RCC 7860 (cell line): ENCODE results near the gene PPARGC1A.

ENCODE experiments used
- DNase-seq: peaks from one replicate; pipeline ENCODE4 v3.0.0-alpha.2; 2015; ENCODE audit warnings: low spot score
- FAIRE-seq: peaks from 2 replicates; lab custom pipeline; 2012; peaks lifted over from hg19 to GRCh38; lab: Jason Lieb, UNC

The PPARGC1A gene

DNA sequence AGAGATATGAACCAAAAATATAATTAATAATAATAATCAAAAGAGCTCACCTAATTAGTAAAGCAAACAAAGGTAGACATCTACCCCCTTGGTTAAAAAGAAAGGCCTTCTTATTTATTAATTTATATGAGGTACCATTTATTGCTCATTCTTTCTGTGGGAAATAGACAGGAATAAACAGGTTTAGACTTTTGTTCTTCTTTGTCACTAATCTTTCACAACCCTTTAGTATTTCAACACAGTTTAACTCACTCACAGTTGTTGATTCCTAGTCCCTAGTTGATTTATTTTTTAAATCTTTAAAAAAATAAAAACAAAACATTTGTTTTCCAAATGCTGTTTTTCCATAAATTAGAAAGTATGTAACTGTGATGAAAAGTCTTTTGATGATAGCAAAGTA, 5.6 kb downstream of the PPARGC1A start:
- peak; percentile 2 for FAIRE-seq
- DNase-seq = no peak

DNA sequence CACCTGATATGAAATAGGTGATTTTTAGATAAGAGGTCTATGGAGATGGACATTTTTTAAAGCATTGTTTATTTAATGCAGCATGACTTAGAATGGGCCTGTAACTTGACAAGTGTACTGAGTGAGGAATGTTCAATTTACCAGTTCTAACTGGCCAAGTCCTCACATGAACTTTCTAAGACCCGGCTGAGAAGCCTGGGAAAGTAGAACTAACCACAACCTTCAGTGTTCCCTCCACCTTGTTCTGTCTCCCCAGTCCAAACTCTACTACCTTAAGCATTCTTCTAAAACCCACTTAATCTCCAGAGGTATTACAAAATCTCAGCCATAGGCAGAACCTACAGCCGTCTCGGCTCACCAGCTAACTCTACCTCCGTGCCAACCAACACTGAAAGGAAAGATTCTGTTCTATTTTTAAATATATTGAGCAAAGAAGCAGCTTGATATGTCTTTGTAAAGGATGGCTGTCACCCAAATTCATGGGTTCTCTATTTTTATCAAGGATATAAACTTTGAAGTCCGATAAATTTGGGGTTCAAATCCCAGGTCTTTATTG, 6.8 kb downstream of the PPARGC1A start:
- FAIRE-seq (no peak), DNase-seq (no peak)

DNA sequence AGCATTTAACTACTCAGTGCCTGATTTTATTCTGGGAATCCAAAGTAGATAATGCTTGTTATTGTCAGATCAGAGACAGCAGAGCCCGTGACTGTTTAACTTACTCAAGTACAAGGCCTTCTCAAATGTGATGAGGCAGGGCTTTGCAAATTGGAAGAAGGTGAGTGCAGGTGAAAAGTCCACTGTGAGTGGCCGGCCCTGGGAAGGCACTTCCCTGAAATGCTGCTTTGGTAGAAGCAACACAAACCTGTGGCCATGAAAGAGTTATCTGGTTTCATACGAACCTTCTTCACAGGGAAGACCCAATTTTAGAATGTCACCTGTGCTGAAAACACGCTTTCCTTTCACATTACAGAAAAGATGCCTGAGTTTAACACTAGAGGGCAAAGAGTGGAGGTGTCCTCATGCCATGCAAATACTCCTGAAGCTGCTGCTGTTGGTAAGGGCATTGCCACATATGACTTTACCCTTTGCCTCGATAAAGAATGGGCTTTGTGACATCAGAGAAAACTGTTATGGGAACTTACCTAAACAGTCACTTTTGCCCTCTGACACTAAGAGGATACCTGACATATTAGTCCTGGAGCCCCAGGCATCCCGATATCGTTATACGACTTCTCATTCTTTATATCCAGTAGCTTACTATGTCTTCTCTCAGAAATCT, 8.0 kb downstream of the PPARGC1A start:
- DNase-seq (no peak), FAIRE-seq (no peak)

DNA sequence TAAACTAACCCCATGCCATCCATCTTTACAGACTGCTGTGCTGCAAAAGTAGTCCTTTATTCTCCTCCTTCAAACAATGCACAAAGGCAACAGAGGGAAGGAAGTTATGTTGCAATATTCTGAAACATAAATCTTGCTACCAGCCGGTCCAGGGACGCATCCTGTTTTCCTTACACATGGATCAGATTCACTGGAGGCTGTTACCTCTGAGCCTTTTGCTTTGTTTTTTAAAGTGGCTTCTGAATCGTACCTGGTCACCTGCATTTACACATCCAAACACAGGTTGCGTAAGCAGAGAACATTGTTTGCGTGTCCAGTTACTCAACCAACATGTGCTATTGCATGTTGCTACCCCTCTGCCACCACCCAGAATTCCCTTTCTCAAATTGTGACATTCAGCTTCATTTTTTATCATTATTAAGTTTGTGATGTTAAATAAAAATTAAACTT, 8.8 kb downstream of the PPARGC1A start:
- DNase-seq (no peak), FAIRE-seq (no peak)

DNA sequence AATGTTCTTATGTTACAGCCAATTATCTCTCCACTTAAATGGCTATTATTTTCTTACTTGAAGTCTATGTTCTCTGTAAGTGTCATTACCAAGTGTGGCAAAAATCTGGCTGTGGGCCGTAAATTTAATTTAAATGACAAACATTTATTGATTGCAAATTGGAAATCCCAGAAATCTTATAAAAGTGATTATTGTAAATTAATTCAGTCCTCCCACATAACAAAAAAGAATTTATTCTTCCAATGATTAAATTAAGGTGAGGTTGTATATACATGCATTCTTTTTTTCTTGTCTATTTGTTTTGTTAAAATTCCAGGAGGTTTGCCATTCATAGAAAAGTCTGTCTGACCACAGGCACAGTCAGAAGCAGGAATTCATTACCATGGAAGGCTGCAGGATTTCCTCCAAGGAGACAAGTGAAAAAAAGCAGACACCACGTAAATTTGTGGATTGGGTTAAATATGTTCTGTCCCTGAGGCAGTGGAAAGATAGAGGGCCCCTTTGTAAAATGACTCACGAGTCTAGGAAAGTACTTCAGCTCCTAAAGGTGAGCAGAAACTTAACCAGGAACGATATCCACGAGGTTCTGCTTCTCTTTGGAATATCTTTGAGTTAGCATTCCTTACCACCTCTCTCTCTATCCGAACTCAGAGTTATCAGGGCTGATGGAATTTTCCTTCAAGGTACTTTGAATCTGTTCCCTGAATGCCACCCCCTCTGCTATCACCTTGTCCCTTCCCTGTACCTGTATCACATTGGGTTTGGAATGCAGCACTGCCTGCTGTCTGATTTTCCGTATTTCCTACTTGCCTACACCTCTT, 10.7 kb downstream of the PPARGC1A start:
- FAIRE-seq (no peak), DNase-seq (no peak)

DNA sequence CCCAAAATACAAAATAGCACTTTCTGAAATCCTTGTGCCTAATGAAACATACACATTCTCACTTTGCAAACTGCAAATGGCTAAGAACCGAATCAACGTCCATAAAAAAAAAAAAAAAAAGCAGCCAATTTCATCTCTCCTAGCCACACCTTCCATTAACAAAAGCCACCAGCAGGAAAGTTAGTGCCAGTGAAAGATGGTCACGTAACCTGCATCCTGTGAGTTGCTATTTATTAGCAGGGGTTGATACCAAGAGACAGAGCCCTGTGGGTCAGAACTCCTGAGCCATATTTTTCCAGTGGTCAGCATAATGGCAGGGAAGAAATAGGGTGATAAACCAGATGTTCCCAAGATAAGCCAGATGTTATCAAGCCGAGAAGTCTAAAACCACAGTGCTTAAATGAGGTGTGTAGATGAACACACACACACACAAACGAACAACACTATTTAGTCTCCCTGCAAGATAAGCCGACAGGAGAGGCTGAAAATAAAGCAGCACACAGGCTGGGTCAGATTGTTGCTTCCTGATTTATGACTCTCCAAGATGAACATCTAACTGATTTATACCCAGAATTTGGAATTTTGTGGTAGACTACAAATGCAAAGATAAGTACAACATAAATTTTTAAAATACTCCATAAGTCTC, 11.5 kb downstream of the PPARGC1A start:
- DNase-seq (no peak), FAIRE-seq (no peak)

DNA sequence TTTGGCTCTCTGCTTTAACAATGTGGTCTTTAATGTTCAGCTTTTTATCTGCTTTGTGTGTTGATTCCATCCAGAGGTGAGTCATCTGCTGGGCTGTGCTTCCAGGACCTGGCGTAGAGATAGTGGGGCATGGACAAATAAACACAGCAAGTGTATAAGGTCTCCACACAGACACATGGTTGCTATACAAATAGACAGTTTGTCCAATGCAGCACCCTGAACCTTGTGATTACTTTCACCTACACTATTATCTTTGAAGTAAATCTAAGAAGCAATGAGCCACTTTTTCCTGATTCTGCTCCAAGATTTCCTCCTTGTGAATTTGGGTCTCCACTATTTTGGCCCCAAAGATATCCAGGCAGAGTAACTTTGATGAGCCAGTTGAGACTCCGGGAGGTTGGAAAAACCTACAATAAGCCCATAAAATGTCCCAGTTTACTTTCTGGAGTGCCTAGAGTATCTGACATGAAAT, 12.1 kb downstream of the PPARGC1A start:
- DNase-seq (peak; percentile 51), FAIRE-seq (peak; percentile 8)

DNA sequence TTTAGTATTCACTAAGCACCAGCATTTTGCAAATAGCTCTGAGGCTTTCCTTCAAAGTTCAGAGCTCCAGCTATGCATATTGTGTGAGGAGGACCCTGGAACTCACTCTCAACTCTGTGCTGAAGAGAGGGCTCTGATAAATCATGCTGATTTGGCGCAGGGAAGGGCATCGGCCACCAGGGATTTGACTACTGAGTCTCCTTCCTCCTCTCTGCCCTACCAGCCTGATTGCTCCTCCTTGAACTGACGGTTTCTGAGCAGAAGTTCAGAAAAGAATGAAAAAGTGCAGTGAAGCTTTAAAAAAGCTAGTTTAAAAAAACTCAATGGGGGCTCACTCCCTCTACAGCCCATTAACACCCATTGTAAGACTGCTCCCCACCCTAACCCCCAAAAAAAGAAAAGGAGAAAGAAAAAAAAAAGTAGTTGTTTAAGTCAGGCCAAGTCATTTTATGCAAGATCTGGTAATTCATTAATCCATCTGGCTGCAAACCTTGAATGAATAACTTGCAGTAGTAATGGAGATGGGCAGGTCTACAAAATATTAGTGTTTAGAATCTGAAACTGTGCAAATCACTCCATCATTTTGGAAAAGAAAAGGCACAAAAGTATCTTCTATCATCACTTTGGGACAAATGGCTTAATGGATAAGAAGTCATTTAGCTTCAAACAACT, 13.3 kb downstream of the PPARGC1A start:
- DNase-seq (no peak), FAIRE-seq (peak; percentile 74)

DNA sequence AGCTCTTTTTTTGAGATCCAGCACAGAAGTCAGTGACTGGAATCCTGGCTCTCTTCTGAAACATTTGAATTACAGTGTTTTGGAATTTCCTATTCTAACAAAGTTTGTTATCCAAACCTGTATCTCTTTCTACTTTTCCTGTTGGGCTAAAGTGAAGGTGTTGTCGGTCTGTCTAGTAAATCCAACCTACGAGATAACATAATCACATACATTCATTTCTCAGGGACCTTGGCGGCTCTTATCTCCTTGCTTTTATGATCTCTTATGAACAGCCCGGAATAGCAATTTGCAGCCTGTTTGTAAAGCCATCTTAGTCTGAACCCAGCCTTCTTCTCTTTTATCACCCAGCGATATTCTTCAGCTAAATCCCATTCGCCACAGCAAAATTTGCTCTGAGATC, 14.5 kb downstream of the PPARGC1A start:
- DNase-seq (no peak), FAIRE-seq (no peak)

DNA sequence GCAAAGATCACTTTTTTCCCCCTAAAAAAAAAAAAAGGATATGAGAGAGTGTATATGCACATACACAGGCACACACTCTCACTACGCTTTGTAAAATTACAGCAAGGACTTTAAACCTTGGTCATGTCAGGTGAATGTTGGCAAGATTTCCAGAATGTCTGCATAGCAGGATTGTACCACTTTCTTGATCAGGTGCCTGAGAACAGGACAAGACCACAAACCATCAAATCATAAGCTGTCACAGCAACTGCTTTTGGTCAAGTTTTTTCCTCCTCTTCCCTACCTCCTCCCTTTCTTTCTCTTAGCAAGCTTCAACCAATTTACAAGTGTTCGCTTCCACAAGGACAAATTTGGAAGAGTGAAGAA, 15.3 kb downstream of the PPARGC1A start:
- DNase-seq = no peak
- no peak for FAIRE-seq

DNA sequence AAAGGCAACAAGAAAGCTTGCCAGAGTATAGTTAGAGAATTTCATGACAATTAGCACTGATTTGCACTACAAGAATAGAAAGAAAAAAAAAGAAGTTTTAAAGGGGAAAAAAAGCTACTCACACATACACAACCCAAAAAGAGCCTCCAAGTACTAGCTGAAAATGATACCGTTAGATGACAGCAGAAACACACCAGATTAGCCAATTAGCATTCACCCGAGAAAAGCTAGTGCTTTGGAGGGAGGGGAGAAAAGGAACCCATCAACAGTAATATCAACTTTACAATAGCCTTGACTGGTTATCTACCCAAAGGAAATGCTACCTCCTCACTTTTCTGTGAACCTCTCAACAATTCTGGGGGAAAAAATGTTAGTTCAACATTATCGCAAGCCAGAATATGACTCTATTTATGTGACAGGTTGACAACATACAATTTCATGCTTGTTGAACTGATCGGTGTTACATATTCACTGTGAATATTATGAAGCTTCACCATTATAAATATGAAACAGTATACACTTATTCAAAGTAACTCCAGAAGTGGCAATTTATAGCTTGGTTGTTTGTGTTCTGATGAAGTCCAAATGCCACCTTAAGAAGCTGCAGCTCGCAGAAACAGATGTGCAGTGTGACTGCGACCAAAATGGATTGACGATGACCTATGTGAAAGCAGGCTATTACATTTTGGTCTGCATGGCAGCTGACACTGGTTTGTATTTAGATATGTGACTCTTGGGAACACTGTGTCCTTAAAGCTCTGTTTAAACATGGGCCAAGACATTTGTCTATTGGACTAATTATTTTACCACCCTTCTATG, 15.9 kb downstream of the PPARGC1A start:
- DNase-seq (no peak), FAIRE-seq (no peak)

DNA sequence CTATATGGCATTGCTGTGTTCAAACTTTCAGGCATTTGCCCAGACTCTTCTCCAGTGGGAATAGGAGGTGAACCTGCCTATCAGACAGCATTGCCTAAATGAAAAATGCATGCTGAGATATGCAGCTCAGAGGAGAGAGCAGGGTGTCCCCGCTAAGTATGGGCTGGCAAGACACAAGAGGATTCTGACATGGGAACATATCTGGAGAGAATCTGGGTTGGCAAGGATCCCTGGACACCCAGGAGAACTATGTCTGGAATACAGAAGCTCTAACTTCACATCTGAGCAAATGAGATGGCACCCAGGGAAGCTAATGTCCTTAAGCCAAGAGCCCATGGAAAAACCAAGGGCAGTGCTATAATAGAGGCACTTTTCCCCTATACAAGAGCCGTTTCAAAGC, 18.4 kb downstream of the PPARGC1A start:
- FAIRE-seq (no peak), DNase-seq (no peak)

DNA sequence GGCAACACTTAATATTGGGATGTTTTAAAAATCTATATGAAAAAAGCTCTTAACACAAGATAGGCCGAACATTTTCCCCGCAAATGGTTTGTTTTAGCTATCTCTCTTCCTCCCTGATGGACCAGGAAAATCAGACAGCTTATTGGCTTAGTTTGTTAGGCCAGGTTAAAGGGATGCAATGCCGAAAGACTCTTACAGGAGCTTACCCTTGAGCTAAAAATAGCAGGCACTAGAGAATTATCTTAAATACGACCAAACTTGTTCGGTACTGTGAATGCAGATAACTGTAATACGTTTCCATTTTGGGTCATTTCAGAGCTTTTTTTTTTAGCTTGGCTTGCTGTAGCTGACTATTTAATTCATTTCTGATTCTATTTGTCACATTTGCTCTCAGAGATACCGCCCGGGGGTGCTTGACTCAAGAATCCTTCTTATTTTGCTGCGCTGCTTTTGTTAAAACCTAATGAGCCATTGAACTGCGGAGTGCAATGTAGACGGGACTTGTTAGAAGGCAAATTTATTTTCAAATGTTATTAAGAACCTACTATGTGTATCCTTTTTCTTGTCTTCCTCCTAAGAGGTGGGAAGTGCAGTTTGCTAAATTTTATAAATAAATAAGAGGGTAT, 23.3 kb downstream of the PPARGC1A start:
- FAIRE-seq (no peak), DNase-seq (no peak)

DNA sequence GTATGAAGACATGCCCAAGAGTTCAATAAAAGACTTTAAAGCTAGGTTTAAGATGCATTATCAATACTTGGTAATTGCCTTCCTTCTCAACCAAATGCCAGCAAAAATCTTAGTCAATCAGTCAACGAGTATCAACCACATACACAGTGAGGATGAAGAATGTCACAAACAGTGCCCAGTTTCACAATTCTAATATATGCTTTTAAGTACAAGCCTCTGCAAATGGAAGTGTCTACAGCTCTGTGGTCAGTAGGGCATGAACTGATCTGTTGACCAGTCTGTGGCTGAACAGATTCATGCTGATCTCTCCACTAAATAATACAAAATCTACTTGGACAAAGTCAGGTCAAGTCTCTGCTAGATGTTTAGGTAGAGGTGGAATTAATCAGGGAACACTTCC, 27.9 kb downstream of the PPARGC1A start:
- no peak for FAIRE-seq
- DNase-seq = no peak

DNA sequence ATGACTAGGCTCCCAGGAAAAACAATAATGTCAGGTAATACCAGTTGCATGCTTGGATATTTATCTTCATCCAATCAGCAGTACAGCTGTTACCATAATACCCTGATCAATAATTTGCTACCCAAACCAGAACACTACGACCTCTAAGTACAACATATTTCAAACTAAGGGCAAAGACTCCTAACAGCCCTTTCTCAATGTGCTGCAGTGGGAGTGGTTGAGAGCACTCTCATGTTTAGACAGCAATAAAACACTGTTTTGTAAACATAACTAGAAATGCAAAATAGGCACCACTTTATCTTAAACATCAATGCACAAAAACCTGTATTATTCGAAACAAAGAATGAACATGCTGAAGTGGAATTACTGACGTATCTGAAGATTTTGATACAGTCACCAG, 28.9 kb downstream of the PPARGC1A start:
- FAIRE-seq (no peak), DNase-seq (no peak)

DNA sequence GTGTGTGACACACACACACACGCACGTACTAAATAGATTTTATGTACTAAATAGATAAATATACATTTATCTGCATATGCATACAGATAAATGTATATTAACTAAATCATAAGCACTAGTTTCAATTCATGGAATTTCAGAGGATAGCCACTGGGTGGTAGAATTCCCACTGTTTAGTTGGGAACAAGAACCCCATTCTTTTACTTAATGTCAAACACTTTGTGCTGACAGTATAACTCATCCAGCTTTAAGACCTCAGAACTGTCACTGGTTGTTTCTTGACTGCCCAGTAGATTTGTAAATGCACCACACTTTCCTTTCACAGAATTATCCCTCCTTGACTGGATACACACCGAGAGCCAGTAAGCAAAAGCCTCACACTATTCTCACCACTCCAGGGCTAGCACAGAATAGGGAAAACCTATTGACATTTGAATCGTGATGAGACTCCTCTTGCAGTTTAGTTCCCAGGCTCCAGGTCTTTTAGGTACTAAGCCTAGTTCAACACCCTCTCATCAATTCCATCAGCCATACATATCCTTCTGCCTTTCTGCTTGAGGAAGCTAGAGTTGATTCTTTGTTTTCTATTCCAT, 32.4 kb downstream of the PPARGC1A start:
- no peak for FAIRE-seq
- DNase-seq = no peak

DNA sequence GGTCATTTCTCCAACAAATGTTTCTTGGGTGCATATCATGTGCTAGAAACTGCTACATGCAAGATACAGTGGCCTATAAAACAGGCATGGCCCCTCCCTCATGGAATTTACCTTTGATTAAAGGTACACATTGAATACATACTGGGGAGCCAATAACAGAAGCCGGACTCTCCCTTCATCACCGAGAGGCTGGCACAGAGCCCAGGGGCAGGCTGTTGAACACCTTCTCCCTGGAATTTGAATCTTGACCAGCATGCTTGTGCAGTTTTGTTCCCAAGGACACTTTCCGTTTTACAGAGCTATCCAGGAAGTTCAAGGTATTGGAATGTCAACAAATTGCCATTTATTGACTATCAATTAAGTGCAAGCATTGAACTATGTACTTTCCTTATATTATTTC, 33.2 kb downstream of the PPARGC1A start:
- no peak for FAIRE-seq
- no peak for DNase-seq

DNA sequence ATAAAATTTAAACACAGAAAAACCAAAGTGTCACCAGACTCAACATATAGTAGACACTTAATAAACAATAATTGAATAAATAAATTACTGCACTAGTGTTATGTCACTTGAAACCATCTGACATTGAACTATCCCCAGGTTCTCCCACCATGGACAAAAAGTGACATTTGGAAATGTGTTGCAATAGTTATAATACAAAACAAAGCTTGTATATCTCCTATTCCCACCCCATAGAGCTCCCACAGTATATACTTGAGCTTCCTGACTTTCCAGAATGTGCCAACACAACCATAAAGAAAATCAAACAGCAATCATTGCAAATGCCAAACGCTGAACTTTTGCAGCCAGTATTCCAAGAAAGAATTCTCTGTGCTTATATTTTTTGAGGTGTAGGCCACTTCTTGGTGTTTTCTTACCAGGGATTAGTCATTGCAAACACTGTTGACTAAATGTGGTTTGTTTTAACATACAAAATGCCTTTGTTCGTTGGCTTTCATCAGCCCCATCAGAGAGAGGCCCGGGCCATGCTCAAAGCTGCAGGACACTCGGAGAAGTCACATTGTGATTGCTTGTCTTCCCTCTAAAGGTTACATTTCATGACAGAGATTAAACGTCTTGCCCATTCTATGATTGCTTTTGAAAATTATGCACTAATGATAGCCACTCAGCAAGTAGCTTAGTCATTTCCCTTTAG, 33.8 kb downstream of the PPARGC1A start:
- no peak for DNase-seq
- FAIRE-seq = no peak
